Stomach (tissue), 9 donors: ENCODE measurements around the gene MS4A5. TPM values are rescaled to one million over a fixed set of nuclear protein-coding genes. Genes with fewer than 3 reads are reported as not detected.

ENCODE experiments used
- DNase-seq, 2 donors: peaks; one replicate each; pipeline versions ENCODE4 v3.0.0 to v3.0.0-alpha.2; 2013 to 2019
- H3K27ac ChIP-seq, 5 donors: fragments of 200-600 bp in 4 of 5; sonication (generic) in 4 of 5; one replicate each; pipeline ENCODE4 v1.5.1; 2013 to 2019; ENCODE audit warnings: mild to moderate bottlenecking in 1 of 5, moderate library complexity in 1 of 5
- H3K27me3 ChIP-seq, 3 donors: fragments of 200-600 bp; sonication (generic); one replicate each; pipeline ENCODE4 v1.5.1; 2017 to 2019; ENCODE audit warnings: mixed run types in 1 of 3
- H3K36me3 ChIP-seq, 4 donors: fragments of 200-600 bp; sonication (generic); 1 replicate in 3 of 4; 2 replicates in 1 of 4; pipeline ENCODE4 v1.5.1; 2016 to 2019
- H3K4me1 ChIP-seq, 4 donors: fragments of 200-600 bp; sonication (generic); one replicate each; pipeline ENCODE4 v1.5.1; 2016 to 2019
- H3K4me3 ChIP-seq, 4 donors: fragments of 200-600 bp; sonication (generic) in 3 of 4; one replicate each; pipeline ENCODE4 v1.5.1; 2016 to 2019; ENCODE audit warnings: mild to moderate bottlenecking in 1 of 4
- H3K9me3 ChIP-seq, 4 donors: fragments of 200-600 bp; sonication (generic); one replicate each; pipeline ENCODE4 v1.5.1; 2016 to 2019
- CTCF ChIP-seq, 7 experiments: fragments of 450-650 bp in 4 of 7; fragments of 200-600 bp in 3 of 7; sonication (generic) in 3 of 7; IDR thresholded peaks; one replicate each; pipeline ENCODE4 v1.5.1; 2016 to 2019; ENCODE audit warnings: antibody characterized with exemption in 7 of 7, control low read depth in 2 of 7, mild to moderate bottlenecking in 1 of 7
- EP300 ChIP-seq: sonication (generic); formaldehyde crosslinking; IDR thresholded peaks from one replicate; pipeline ENCODE4 v1.6.1; 2017; ENCODE audit warnings: antibody characterized with exemption
- POLR2A ChIP-seq, 4 donors: fragments of 450-650 bp; IDR thresholded peaks; one replicate each; pipeline ENCODE4 v1.6.1; 2016; ENCODE audit warnings: antibody characterized with exemption in 4 of 4, control low read depth in 2 of 4, mild to moderate bottlenecking in 1 of 4, moderate library complexity in 1 of 4
- POLR2AphosphoS5 ChIP-seq, 3 donors: sonication (generic); formaldehyde crosslinking; IDR thresholded peaks; one replicate each; pipeline ENCODE4 v1.6.1; 2016; ENCODE audit warnings: antibody characterized with exemption in 3 of 3
- WGBS, 5 donors: extraction: QIAGEN DNeasy Blood & Tissue Kit in 3 of 5; methylation state at CpG; one replicate each; pipeline versions ENCODE4 v1.1.5 to v1.1.7; 2013 to 2018; 5-methylcytosine and 5-hydroxymethylcytosine counted together
- intact Hi-C: fragments of 100-400 bp; cut with DNase I; formaldehyde crosslinking; loops from one replicate; pipeline ENCODE4 v1.15.1; 2023; ENCODE audit warnings: low total_unique reads
- polyA plus RNA-seq, 3 donors: library from polyadenylated mRNA; stranded (reverse); fragments of 200-250 nt; gene quantifications; one replicate each; pipeline ENCODE4 v1.2.3, GENCODE V29; 2013
- total RNA-seq, 5 donors: library from RNA; depleted of rRNA; stranded (reverse); fragments of >200 nt; gene quantifications; one replicate each; pipeline versions ENCODE4 v1.1.0 to v1.2.3, GENCODE V29; 2014 to 2016
- donor health status: healthy with polysubstance abuse.
- donor health status: Bipolar disorder and iron deficiency.
- donor health status: healthy.

The MS4A5 gene
- total and polyA plus RNA-seq, 8 donors = not detected

GRCh38 chr11:60420015-60420414, 9.4 kb upstream of the MS4A5 start:
- Histone ChIP-seq H3K4me1 (no peaks in the 10 kb centered on the region), H3K27me3 (no peaks in the 10 kb centered on the region), H3K9me3 (peaks cover 0 to 12% (median 8%) of the 10 kb centered on the region in 4 donors), H3K36me3 (no peaks in the 10 kb centered on the region), H3K27ac (no peak overlapping the region), H3K4me3 (no peak overlapping the region)
- DNase-seq = no peak
- intact Hi-C loops = no loop called here
- TF ChIP-seq EP300 = no peak
- TF ChIP-seq CTCF (IDR thresholded peaks at IDR 0.05) = no peak
- no peak for TF ChIP-seq POLR2AphosphoS5 (IDR thresholded peaks at IDR 0.05)
- no peak for TF ChIP-seq POLR2A (IDR thresholded peaks at IDR 0.05)
- WGBS, 5 donors = 17 to 34% (median 25%) methylated on average over 2 of the region's 2 CpGs

- no peak overlapping the region for H3K27ac ChIP-seq
- H3K36me3 ChIP-seq = no peaks in the 10 kb centered on the region
- intact Hi-C loops = no loop called here
- no peaks in the 10 kb centered on the region for H3K4me1 ChIP-seq
- TF ChIP-seq EP300 (no peak), POLR2AphosphoS5 (IDR thresholded peaks at IDR 0.05) (no peak), CTCF (IDR thresholded peaks at IDR 0.05) (no peak), POLR2A (IDR thresholded peaks at IDR 0.05) (no peak)
- DNase-seq = no peak
- 48 to 93% (median 78%) methylated on average over 1 of the region's 1 CpG for WGBS, 5 donors
- peaks cover 0 to 12% (median 8%) of the 10 kb centered on the region in 4 donors for H3K9me3 ChIP-seq
- H3K27me3 ChIP-seq = no peaks in the 10 kb centered on the region
- no peak overlapping the region for H3K4me3 ChIP-seq
These were observed 6.8 kb upstream of the MS4A5 start for GRCh38 chr11:60422609-60423008.

- no peaks in the 10 kb centered on the region for H3K36me3 ChIP-seq
- H3K4me3 ChIP-seq = no peak overlapping the region
- no peak for TF ChIP-seq EP300
- TF ChIP-seq CTCF (IDR thresholded peaks at IDR 0.05) = no peak
- no peak for TF ChIP-seq POLR2A (IDR thresholded peaks at IDR 0.05)
- TF ChIP-seq POLR2AphosphoS5 (IDR thresholded peaks at IDR 0.05) = no peak
- no peaks in the 10 kb centered on the region for H3K9me3 ChIP-seq
- no peaks in the 10 kb centered on the region for H3K4me1 ChIP-seq
- WGBS, 5 donors = 38 to 63% (median 46%) methylated on average over 2 of the region's 2 CpGs
- no peak for DNase-seq
- no peaks in the 10 kb centered on the region for H3K27me3 ChIP-seq
- intact Hi-C loops = no loop called here
- H3K27ac ChIP-seq = no peak overlapping the region
These were observed 855 bp upstream of the MS4A5 start for GRCh38 chr11:60428517-60428916.

- Histone ChIP-seq H3K4me1 (no peaks in the 10 kb centered on the region), H3K36me3 (no peaks in the 10 kb centered on the region), H3K4me3 (no peak overlapping the region), H3K9me3 (no peaks in the 10 kb centered on the region), H3K27ac (no peak overlapping the region), H3K27me3 (no peaks in the 10 kb centered on the region)
- DNase-seq = no peak
- TF ChIP-seq CTCF (IDR thresholded peaks at IDR 0.05) = no peak
- no peak for TF ChIP-seq POLR2AphosphoS5 (IDR thresholded peaks at IDR 0.05)
- no peak for TF ChIP-seq POLR2A (IDR thresholded peaks at IDR 0.05)
- TF ChIP-seq EP300 = no peak
- intact Hi-C loops = no loop called here
- 48 to 60% (median 50%) methylated on average over 2 of the region's 2 CpGs for WGBS, 5 donors
These were observed 1.9 kb downstream of the MS4A5 start for GRCh38 chr11:60431251-60431650.
